ENCODE data around the gene OR5H2. TPM values are rescaled to one million over a fixed set of nuclear protein-coding genes. Genes with fewer than 3 reads are reported as not detected.

Gene OR5H2
- total RNA-seq, 1 experiment from 2014 or later = not detected

DNA sequence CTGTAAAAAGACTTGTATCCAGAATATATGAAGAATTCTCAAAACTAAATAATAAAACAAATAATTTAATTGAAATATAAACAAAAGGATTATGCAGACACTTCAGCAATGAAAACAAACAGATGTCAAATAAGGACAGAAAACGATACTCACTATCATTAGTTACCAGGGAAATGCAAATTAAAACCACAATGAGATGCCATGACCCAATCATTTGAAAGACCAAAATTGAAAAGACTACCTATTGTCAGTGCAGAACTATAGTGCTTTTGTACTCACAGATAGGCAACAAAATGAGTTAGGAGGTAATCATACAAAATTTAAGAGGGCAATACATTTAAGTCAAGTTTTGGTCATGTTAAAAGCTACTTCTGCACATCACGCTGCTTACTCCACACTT lies 39.8 kb downstream of the OR5H2 start:
- DNase-seq (ENCODE audit: low read depth in 1 of 2, low spot score in 2 of 2) = no peak
- Histone ChIP-seq H3K27ac (no peak overlapping the region), H3K27me3 (replicated peaks) (no peaks in the 10 kb centered on the region), H3K36me3 (no peaks in the 10 kb centered on the region), H3K4me1 (replicated peaks) (peaks cover 12% of the 10 kb centered on the region), H3K4me3 (no peak overlapping the region), H3K9me3 (replicated peaks) (no peaks in the 10 kb centered on the region)

DNA sequence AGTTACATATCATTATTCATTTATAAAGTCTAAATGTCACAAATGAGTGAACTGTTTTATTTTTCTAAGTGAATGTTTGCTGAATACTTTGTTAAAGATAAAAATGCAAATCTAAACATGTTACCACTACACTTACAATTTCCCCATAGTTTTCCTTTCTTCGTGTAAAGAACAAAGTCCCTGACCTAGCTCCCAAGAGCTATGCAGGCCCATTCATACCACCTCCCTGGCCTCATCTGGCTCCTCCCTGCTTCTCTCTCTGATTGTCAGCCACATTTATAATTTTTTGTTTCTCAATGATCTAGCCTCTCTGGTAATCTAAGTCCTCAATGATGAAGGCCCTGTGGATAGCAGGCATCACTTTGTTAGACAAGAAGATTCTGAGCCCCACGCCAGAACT lies 40.4 kb downstream of the OR5H2 start:
- H3K9me3 ChIP-seq (replicated peaks) = no peaks in the 10 kb centered on the region
- H3K27me3 ChIP-seq (replicated peaks) = no peaks in the 10 kb centered on the region
- no peaks in the 10 kb centered on the region for H3K36me3 ChIP-seq
- no peak overlapping the region for H3K4me3 ChIP-seq
- H3K4me1 ChIP-seq (replicated peaks) = peaks cover 12% of the 10 kb centered on the region
- H3K27ac ChIP-seq = no peak overlapping the region
- DNase-seq (ENCODE audit: low read depth in 1 of 2, low spot score in 2 of 2) = no peak

DNA sequence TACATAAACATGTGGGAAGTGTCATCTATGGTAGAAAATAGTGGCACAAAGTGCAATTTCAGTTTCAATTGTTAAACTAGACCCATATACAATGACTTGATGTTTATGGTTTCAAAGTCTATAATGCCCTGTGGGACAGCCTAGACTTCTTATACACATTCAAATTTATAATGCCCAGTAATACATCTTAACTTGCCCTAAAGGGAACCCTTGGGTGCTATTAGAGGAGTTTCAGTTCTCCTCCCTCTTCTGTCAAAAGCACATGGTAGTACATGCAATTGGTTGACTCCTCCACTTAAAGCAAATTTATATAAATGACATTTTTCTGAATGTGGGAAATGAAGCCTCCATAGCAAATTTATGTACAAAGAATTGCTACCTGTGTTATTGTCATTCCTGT lies 41.1 kb downstream of the OR5H2 start:
- no peak for DNase-seq (ENCODE audit: low read depth in 1 of 2, low spot score in 2 of 2)
- no peak overlapping the region for H3K4me3 ChIP-seq
- H3K36me3 ChIP-seq = no peaks in the 10 kb centered on the region
- peaks cover 12% of the 10 kb centered on the region for H3K4me1 ChIP-seq (replicated peaks)
- H3K27me3 ChIP-seq (replicated peaks) = no peaks in the 10 kb centered on the region
- H3K27ac ChIP-seq = no peak overlapping the region
- no peaks in the 10 kb centered on the region for H3K9me3 ChIP-seq (replicated peaks)

DNA sequence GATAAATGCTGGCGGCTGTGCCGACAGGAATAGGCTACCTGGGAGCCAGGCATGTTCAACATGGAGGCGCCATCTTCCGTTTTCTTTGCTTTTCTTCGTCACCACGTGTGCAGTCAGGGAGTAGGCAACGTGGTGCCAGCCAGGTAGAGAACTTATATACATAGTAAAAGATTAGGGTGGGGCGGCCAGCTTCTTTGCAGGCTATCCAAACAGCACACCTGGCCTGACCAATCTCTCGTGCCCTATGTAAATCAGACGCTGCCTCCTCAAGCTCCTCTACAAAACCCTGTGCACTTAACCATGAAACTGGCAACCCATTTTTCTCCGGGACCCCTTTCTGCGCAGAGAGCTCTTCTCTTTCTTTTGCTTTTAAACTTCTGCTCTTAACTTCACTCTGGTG lies 42.8 kb downstream of the OR5H2 start:
- Histone ChIP-seq H3K27me3 (replicated peaks) (peaks cover 4% of the 10 kb centered on the region; the same call in 1 of the 2 replicates), H3K27ac (no peak overlapping the region; the same call in 1 of the 2 replicates), H3K4me3 (no peak overlapping the region), H3K9me3 (replicated peaks) (no peaks in the 10 kb centered on the region), H3K36me3 (no peaks in the 10 kb centered on the region), H3K4me1 (replicated peaks) (peaks cover 12% of the 10 kb centered on the region)
- no peak for DNase-seq (ENCODE audit: low read depth in 1 of 2, low spot score in 2 of 2)

DNA sequence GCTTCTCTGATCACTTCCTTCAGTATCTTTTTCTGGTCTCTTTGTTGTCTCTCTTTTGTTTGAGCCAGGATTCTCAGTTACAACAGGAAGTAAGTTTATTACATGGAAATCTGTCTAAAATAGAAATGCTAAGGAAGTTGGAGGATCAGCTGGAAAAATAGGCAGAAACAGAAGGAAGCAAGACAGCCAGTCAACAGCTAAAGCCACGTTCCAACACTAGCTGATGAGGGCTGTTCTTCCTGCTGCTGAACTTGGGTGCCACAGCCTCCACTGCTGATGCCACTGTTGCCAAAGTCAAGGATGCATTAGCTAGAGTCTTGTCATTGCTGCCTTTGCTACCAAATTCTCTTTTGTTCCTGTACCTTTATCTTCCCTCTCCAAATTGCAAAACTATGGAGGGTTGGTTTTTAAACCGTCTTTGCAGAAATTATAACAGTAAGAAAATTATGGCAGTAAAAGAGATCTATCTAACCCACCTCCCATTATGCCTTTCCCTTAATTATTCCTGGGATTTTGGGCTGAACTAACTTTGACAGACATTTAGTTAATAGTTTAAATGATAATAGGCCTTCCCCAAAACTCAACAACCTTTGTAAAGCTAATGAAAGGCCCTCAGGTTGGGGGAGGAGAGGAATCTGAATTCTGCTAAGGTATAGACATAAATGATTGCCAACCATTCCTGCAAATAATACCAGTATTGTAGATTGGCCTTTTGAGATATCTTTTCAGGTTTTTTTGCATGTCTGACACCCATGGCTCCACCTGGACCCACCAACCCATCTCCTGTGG lies 44.0 kb downstream of the OR5H2 start:
- Histone ChIP-seq H3K4me1 (replicated peaks) (peaks cover 12% of the 10 kb centered on the region), H3K36me3 (no peaks in the 10 kb centered on the region), H3K27me3 (replicated peaks) (peaks cover 12% of the 10 kb centered on the region), H3K9me3 (replicated peaks) (no peaks in the 10 kb centered on the region), H3K27ac (peak overlapping the region; percentile 59), H3K4me3 (no peak overlapping the region)
- DNase-seq (ENCODE audit: low read depth in 1 of 2, low spot score in 2 of 2) = no peak

DNA sequence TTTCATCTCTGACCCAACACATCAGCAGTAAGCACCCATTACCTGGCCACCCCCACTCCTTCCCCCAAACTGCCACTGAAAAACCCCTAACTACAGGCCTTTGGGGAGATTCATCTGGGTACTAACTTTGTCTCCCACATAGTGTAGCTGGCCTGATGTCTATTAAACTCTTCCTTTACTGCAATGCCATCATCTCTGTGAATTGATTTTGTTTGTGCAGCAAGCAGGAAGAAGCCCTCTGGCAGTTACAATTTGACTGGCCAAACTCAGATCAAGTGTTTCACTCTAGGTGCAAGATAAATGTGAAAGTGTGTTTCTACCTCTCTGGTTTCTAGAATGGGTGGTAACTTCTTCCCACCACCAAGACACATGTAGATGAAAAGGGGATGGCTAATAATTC lies 44.6 kb downstream of the OR5H2 start:
- H3K27me3 ChIP-seq (replicated peaks) = peaks cover 14% of the 10 kb centered on the region
- DNase-seq (ENCODE audit: low read depth in 1 of 2, low spot score in 2 of 2) = no peak
- no peak overlapping the region for H3K4me3 ChIP-seq
- H3K9me3 ChIP-seq (replicated peaks) = no peaks in the 10 kb centered on the region
- peaks cover 12% of the 10 kb centered on the region for H3K4me1 ChIP-seq (replicated peaks)
- no peak overlapping the region for H3K27ac ChIP-seq
- no peaks in the 10 kb centered on the region for H3K36me3 ChIP-seq

DNA sequence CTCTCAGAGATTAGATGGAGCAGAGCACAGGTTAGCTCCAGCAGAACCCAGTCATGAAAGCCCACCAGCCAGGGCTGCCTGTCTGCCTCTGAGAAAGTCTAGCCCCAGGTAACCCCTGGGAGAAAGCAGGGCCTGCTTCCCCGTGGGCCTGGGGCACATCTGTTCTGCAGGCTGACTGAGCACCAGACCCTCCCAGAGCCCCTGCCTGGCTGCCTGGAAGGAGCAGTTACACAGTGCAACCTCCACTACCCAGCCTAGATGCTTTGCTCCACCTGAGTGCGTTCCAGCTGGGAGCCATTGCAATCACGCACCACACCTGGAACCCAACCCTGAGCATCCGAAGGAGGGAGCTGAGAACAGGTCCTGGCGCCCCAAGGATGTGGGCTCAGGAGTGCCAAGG lies 46.6 kb downstream of the OR5H2 start:
- H3K27me3 ChIP-seq (replicated peaks) = peaks cover 24% of the 10 kb centered on the region
- no peaks in the 10 kb centered on the region for H3K9me3 ChIP-seq (replicated peaks)
- DNase-seq (ENCODE audit: low read depth in 1 of 2, low spot score in 2 of 2) = no peak
- H3K27ac ChIP-seq = no peak overlapping the region
- H3K4me3 ChIP-seq = no peak overlapping the region
- no peaks in the 10 kb centered on the region for H3K36me3 ChIP-seq
- H3K4me1 ChIP-seq (replicated peaks) = peaks cover 12% of the 10 kb centered on the region

DNA sequence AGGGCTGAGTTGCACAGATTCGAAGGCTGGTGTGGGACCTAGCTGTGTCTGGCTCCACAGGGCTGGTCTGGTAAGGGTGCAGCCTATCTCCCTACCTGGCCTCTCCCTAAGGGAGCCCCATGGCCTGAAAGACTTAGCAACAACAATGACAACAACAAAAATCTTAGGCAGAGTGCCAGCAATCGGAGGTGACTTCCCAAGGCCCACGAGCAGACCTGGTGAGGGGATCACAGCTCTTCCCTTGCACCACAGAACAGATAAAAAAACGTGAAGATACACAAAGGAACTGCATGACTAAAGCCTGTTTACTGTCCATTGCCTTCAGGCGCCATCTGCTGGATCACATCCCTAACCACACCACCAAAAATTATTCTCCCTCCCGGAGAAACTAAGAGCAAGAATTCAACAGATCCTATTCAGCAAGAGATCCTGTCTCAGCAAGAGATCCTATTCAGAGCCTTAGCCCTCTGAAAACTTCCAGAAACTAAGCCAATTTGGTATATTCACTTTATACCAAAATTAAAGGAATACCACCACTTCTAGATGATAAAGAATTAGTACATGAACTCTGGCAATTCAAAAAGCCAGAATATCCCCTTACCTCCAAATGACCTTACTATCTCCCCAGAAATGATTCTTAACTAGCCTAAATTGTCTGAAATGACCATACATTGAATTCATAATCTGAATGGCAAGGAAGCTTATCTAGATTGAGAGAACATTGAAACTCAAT lies 47.3 kb downstream of the OR5H2 start:
- H3K27ac ChIP-seq = no peak overlapping the region
- DNase-seq (ENCODE audit: low read depth in 1 of 2, low spot score in 2 of 2) = peak; percentile 41 to 45
- peaks cover 24% of the 10 kb centered on the region for H3K27me3 ChIP-seq (replicated peaks)
- H3K4me3 ChIP-seq = no peak overlapping the region
- no peaks in the 10 kb centered on the region for H3K36me3 ChIP-seq
- H3K9me3 ChIP-seq (replicated peaks) = no peaks in the 10 kb centered on the region
- peaks cover 12% of the 10 kb centered on the region for H3K4me1 ChIP-seq (replicated peaks)

DNA sequence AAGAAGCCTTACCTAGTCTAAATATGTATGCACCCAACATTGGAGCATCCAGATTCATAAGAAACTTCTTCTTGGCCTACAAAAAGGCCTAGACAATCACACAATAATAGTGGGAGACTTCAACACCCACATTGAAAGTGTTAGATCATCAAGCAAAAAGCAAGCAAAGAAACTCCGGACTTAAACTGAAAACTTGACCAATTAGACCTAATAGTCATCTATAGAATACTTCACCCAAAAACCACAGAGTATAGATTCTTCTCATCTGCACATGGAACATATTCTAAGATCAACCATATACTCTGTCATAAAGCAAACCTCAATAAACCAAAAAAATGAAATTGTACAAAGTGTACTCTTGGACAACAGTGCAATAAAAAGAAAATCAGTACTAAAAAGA lies 49.0 kb downstream of the OR5H2 start:
- Histone ChIP-seq H3K4me3 (no peak overlapping the region), H3K27me3 (replicated peaks) (peaks cover 26% of the 10 kb centered on the region), H3K9me3 (replicated peaks) (no peaks in the 10 kb centered on the region), H3K36me3 (no peaks in the 10 kb centered on the region), H3K4me1 (replicated peaks) (peaks cover 2% of the 10 kb centered on the region), H3K27ac (no peak overlapping the region)
- no peak for DNase-seq (ENCODE audit: low read depth in 1 of 2, low spot score in 2 of 2)

Other genes with a start within 250 kb of the OR5H2 start
- not detected in 2 replicates for gene GABRR3, start 247.2 kb upstream of the OR5H2 start, total RNA-seq (2014; rRNA removed; shearing (Covaris generic))
- not detected in 2 replicates for gene OR5AC2, start 195.3 kb upstream of the OR5H2 start, total RNA-seq (2014; rRNA removed; shearing (Covaris generic))
- gene OR5H1, start 151.8 kb upstream of the OR5H2 start, total RNA-seq (2014; rRNA removed; shearing (Covaris generic)) = not detected in 2 replicates
- not detected in 2 replicates for gene OR5H14, start 135.0 kb upstream of the OR5H2 start, total RNA-seq (2014; rRNA removed; shearing (Covaris generic))
- gene OR5H15, start 115.8 kb upstream of the OR5H2 start, total RNA-seq (2014; rRNA removed; shearing (Covaris generic)) = not detected in 2 replicates
- not detected in 2 replicates for gene OR5H6, start 18.3 kb upstream of the OR5H2 start, total RNA-seq (2014; rRNA removed; shearing (Covaris generic))
- not detected in 2 replicates for gene OR5K4, start 71.3 kb downstream of the OR5H2 start, total RNA-seq (2014; rRNA removed; shearing (Covaris generic))
- not detected in 2 replicates for gene OR5K3, start 108.2 kb downstream of the OR5H2 start, total RNA-seq (2014; rRNA removed; shearing (Covaris generic))
- gene OR5K1, start 180.7 kb downstream of the OR5H2 start, total RNA-seq (2014; rRNA removed; shearing (Covaris generic)) = not detected in 2 replicates
- gene OR5K2, start 215.2 kb downstream of the OR5H2 start, total RNA-seq (2014; rRNA removed; shearing (Covaris generic)) = not detected in 2 replicates
- gene CLDND1, start 240.4 kb downstream of the OR5H2 start, total RNA-seq (2014; rRNA removed; shearing (Covaris generic)) = 139 and 213 TPM in 2 replicates
- not detected in 2 replicates for gene GPR15, start 249.5 kb downstream of the OR5H2 start, total RNA-seq (2014; rRNA removed; shearing (Covaris generic))

All from SJSA1 (cell line).